Kidney (tissue), 14 donors: Measurements from ENCODE around the gene TLR10. TPM values are rescaled to one million over a fixed set of nuclear protein-coding genes. Genes with fewer than 3 reads are reported as not detected.
A peak's percentile ranks its signal among the peaks of the same experiment; 100 is the strongest.

Source experiments
- DNase-seq, 5 donors: peaks; one replicate each; pipeline ENCODE4 v3.0.0-alpha.2; 2013 to 2020
- FAIRE-seq: peaks from 2 replicates; lab custom pipeline; 2012; peaks lifted over from hg19 to GRCh38; lab: Jason Lieb, UNC
- H3K27ac ChIP-seq, 2 donors: one replicate each; pipeline ENCODE4 v1.7.0; 2013; ENCODE audit warnings: low read depth in 2 of 2, low read length in 2 of 2, inconsistent platforms in 1 of 2
- H3K27me3 ChIP-seq: one replicate; pipeline ENCODE4 v1.7.1; 2013; ENCODE audit warnings: low read length, inconsistent platforms; ENCODE audit not compliant: control insufficient read depth, insufficient read depth
- H3K36me3 ChIP-seq, 3 donors: one replicate each; pipeline versions ENCODE4 v1.7.0 to v1.7.1; 2013; ENCODE audit warnings: low read length in 3 of 3, control low read depth in 1 of 3, inconsistent platforms in 1 of 3; ENCODE audit not compliant: insufficient read depth in 3 of 3, control insufficient read depth in 2 of 3
- H3K4me1 ChIP-seq, 3 donors: one replicate each; pipeline versions ENCODE4 v1.7.0 to v1.7.1; 2013; ENCODE audit warnings: low read length in 3 of 3, inconsistent platforms in 1 of 3, low read depth in 1 of 3; ENCODE audit not compliant: control insufficient read depth in 2 of 3, insufficient read depth in 2 of 3
- H3K4me3 ChIP-seq, 3 donors: one replicate each; pipeline versions ENCODE4 v1.7.0 to v1.8.1; 2013; ENCODE audit warnings: low read length in 3 of 3, control low read depth in 1 of 3, inconsistent platforms in 1 of 3
- H3K9ac ChIP-seq, 3 donors: one replicate each; pipeline versions ENCODE4 v1.7.0 to v1.7.1; 2013; ENCODE audit warnings: low read length in 3 of 3, control low read depth in 1 of 3, inconsistent platforms in 1 of 3
- H3K9me3 ChIP-seq, 3 donors: one replicate each; pipeline versions ENCODE4 v1.7.0 to v1.7.1; 2013; ENCODE audit warnings: low read length in 3 of 3, control low read depth in 1 of 3, inconsistent platforms in 1 of 3; ENCODE audit not compliant: control insufficient read depth in 2 of 3, insufficient read depth in 1 of 3
- CTCF ChIP-seq: IDR thresholded peaks from 3 replicates; pipeline ENCODE4 v1.5.1; 2012; ENCODE audit warnings: mild to moderate bottlenecking, moderate library complexity, borderline replicate concordance; ENCODE audit not compliant: insufficient read depth; ENCODE audit errors: extremely low read depth
- intact Hi-C: fragments of 100-400 bp; cut with DNase I; formaldehyde crosslinking; loops from one replicate; pipeline ENCODE4 v1.11.1; 2022
- polyA plus RNA-seq: library from polyadenylated mRNA; stranded (reverse); fragments of 350-450 nt; fragmentation: Illumina TruSeq; extraction: RNeasy Lipid Tissue Mini Kit (QIAGEN cat#74804); gene quantifications from one replicate; pipeline ENCODE4 v1.2.3, GENCODE V29; 2014; ENCODE audit warnings: low read depth, low replicate concordance; ENCODE audit not compliant: insufficient read depth
- total RNA-seq: library from RNA; stranded (reverse); fragmentation: NEBNext Ultra II Directional; extraction: Animal tissue kit (Norgen Biotek cat#: 25700); gene quantifications from one replicate; pipeline ENCODE4 v1.2.1, GENCODE V29; 2021
- donor health status: control.
- donor health status: control.
- donor health status: control.
- donor health status: control.
- donor health status: control.
- donor health status: DM: yes; HTN: yes; CAD: no.
- donor health status: Normal renal cell carcinoma (clear cell type).

Gene TLR10
- total and polyA plus RNA-seq, 2 donors from 2014 or later: 0.11 to 2.0 TPM

GRCh38 chr4:38728631-38729141 lies 54.1 kb downstream of the TLR10 start:
- intact Hi-C loops: no loop called here
- Histone ChIP-seq H3K36me3 (no peaks in the 10 kb centered on the region), H3K27ac (no peak overlapping the region), H3K4me1 (no peaks in the 10 kb centered on the region), H3K9me3 (no peaks in the 10 kb centered on the region), H3K4me3 (no peak overlapping the region), H3K9ac (no peak overlapping the region), H3K27me3 (no peaks in the 10 kb centered on the region)
- no peak for FAIRE-seq
- peak in 3 of 5 donors; percentile 22 to 76 (median 42) for DNase-seq
- TF ChIP-seq CTCF: no peak

GRCh38 chr4:38724475-38724808 lies 58.3 kb downstream of the TLR10 start:
- Histone ChIP-seq H3K4me3 (no peak overlapping the region), H3K36me3 (no peaks in the 10 kb centered on the region), H3K27me3 (no peaks in the 10 kb centered on the region), H3K4me1 (no peaks in the 10 kb centered on the region), H3K9me3 (no peaks in the 10 kb centered on the region), H3K27ac (no peak overlapping the region), H3K9ac (no peak overlapping the region)
- no peak for TF ChIP-seq CTCF
- DNase-seq (no peak), FAIRE-seq (no peak)
- intact Hi-C loops: no loop called here

- TF ChIP-seq CTCF: no peak
- DNase-seq: no peak
- Histone ChIP-seq H3K9me3 (no peaks in the 10 kb centered on the region), H3K36me3 (no peaks in the 10 kb centered on the region), H3K27me3 (no peaks in the 10 kb centered on the region), H3K4me1 (no peaks in the 10 kb centered on the region), H3K9ac (no peak overlapping the region), H3K4me3 (no peak overlapping the region), H3K27ac (no peak overlapping the region)
- no peak for FAIRE-seq
- intact Hi-C loops: no loop called here
These were observed 58.9 kb downstream of the TLR10 start for GRCh38 chr4:38723726-38724474.
